Muscle of leg (tissue), 11 donors: Measurements from ENCODE around the gene WDR81. TPM values are rescaled to one million over a fixed set of nuclear protein-coding genes. Genes with fewer than 3 reads are reported as not detected.
"Not testable (repeated sequence)": the region's sequence is repeated elsewhere in the genome, so short reads cannot be mapped to it uniquely, and the experiment has no call there.

Source experiments
- DNase-seq: peaks from one replicate; pipeline ENCODE4 v3.0.0; 2013
- H3K27ac ChIP-seq: one replicate; pipeline ENCODE4 v1.5.1; 2013; ENCODE audit warnings: mild to moderate bottlenecking, low read length, control low read depth
- H3K27me3 ChIP-seq: one replicate; pipeline ENCODE4 v1.6.1; 2013; ENCODE audit warnings: low read length; ENCODE audit not compliant: control insufficient read depth, insufficient read depth
- H3K36me3 ChIP-seq: one replicate; pipeline ENCODE4 v1.6.1; 2013; ENCODE audit warnings: low read length; ENCODE audit not compliant: control insufficient read depth, insufficient read depth
- H3K4me1 ChIP-seq: one replicate; pipeline ENCODE4 v1.6.1; 2013; ENCODE audit warnings: low read length; ENCODE audit not compliant: control insufficient read depth, insufficient read depth
- H3K4me3 ChIP-seq: one replicate; pipeline ENCODE4 v1.5.1; 2013; ENCODE audit warnings: low read length, control low read depth
- H3K9me3 ChIP-seq: replicated peaks from 2 replicates; pipeline ENCODE4 v1.6.1; 2013; ENCODE audit warnings: low read depth, low read length; ENCODE audit not compliant: control insufficient read depth
- WGBS: methylation state at CpG from one replicate; pipeline ENCODE4 v1.1.5; 2013; ENCODE audit warnings: missing lambda C conversion rate; ENCODE audit not compliant: insufficient coverage; 5-methylcytosine and 5-hydroxymethylcytosine counted together
- polyA plus RNA-seq, 8 donors: library from polyadenylated mRNA; unstranded; fragments of 120-200 nt; gene quantifications; one replicate each; pipeline versions ENCODE4 v1.2.1 to v1.2.3, GENCODE V29; 2013; ENCODE audit warnings: inconsistent platforms in 1 of 8, low replicate concordance in 1 of 8; ENCODE audit not compliant: insufficient read length in 8 of 8, insufficient read depth in 1 of 8
- total RNA-seq: library from RNA; stranded (reverse); fragments of 120-200 nt; gene quantifications from one replicate; pipeline ENCODE4 v1.2.4, GENCODE V29; 2013

The WDR81 gene
- total and polyA plus RNA-seq, 9 donors = 9.6 to 20.6 (median 12.7) TPM

DNA sequence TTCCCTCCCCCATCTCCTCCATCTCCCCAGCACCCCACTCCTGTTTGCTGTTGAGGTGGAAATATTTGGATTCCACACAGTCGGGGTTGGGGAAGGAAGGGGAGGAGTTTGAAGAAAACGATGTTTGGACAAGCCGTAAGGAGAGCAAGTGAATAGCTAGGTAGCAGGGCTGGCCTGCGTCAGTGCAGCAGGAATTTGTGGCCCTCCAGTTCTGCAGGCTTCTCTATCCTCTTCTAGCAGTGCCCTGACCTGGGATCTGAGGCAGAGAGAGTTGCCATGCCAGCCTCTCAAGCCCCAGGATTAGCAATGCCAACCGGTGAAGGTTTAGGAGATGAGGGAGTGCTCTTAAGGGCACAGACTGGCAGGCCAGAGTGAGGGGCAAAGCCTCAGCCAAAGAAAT, 26.8 kb upstream of the WDR81 start:
- Histone ChIP-seq H3K36me3 (no peaks in the 10 kb centered on the region), H3K4me1 (no peaks in the 10 kb centered on the region), H3K9me3 (no peaks in the 10 kb centered on the region), H3K4me3 (no peak overlapping the region), H3K27ac (no peak overlapping the region), H3K27me3 (no peaks in the 10 kb centered on the region)
- 33% methylated on average over 3 of the region's 5 CpGs for WGBS
- no peak for DNase-seq

DNA sequence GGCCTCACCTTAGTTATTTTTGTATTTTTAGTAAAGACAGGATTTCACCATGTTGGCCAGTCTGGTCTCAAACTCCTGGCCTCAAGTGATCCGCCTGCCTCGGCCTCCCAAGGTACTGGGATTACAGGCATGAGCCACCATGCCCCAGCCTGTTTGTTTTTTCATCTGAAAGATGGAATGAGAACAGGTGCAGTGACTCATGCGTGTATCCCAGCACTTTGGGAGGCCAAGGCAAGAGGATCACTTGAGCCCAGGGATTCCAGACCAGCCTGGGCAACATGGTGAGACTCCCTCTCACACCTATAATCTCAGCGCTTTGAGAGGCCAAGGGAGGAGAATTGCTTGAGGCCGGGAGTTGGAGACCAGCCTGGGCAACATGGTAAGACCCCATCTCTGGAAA, 24.6 kb upstream of the WDR81 start:
- WGBS = no CpG with 5 or more reads among the region's 5 CpGs
- not testable (repeated sequence) for H3K4me1 ChIP-seq, H3K27me3 ChIP-seq, H3K27ac ChIP-seq, H3K9me3 ChIP-seq, H3K36me3 ChIP-seq, DNase-seq, H3K4me3 ChIP-seq

DNA sequence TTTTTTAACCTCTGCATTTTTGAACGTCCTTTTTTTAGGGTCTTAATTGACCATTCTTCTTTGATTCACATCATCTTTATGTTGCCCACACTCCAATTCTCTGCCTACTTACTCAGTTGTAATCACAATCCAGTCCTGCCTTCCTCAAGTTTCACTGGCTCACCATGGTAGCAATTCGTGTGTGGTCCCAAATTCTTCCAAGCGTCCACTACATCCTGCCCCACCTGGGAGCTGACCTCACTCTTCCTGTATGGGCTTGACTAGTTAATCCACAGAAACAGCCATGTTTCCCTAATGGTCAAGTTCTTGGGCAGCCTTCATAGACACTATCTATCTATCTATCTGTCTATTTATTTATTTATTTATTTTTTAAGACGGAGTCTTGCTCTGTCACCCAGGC, 21.4 kb upstream of the WDR81 start:
- no peak overlapping the region for H3K4me3 ChIP-seq
- H3K27ac ChIP-seq = no peak overlapping the region
- H3K27me3 ChIP-seq = no peaks in the 10 kb centered on the region
- no peak for DNase-seq
- no peaks in the 10 kb centered on the region for H3K4me1 ChIP-seq
- 18% methylated on average over 2 of the region's 4 CpGs for whole genome bisulfite sequencing
- no peaks in the 10 kb centered on the region for H3K9me3 ChIP-seq
- peaks cover 3% of the 10 kb centered on the region for H3K36me3 ChIP-seq

- Histone ChIP-seq H3K4me3 (no peak overlapping the region), H3K27me3 (no peaks in the 10 kb centered on the region), H3K27ac (no peak overlapping the region), H3K36me3 (peaks cover 3% of the 10 kb centered on the region), H3K4me1 (peaks cover 9% of the 10 kb centered on the region), H3K9me3 (no peaks in the 10 kb centered on the region)
- WGBS = 77% methylated on average over 7 of the region's 7 CpGs
- no peak for DNase-seq
Observed at GRCh38 chr17:1705004-1705403, 19.5 kb upstream of the WDR81 start.

GRCh38 chr17:1707107-1707506, 17.4 kb upstream of the WDR81 start:
- Histone ChIP-seq H3K4me3 (no peak overlapping the region), H3K27ac (no peak overlapping the region), H3K36me3 (peaks cover 13% of the 10 kb centered on the region), H3K27me3 (no peaks in the 10 kb centered on the region), H3K4me1 (peaks cover 18% of the 10 kb centered on the region), H3K9me3 (no peaks in the 10 kb centered on the region)
- no peak for DNase-seq
- 100% methylated on average over 2 of the region's 5 CpGs for WGBS

GRCh38 chr17:1708791-1709346, 15.6 kb upstream of the WDR81 start:
- peaks cover 31% of the 10 kb centered on the region for H3K36me3 ChIP-seq
- not testable (repeated sequence) for H3K27me3 ChIP-seq, H3K4me3 ChIP-seq, DNase-seq, H3K9me3 ChIP-seq, H3K27ac ChIP-seq
- WGBS = 81% methylated on average over 6 of the region's 10 CpGs
- peaks cover 33% of the 10 kb centered on the region for H3K4me1 ChIP-seq

- WGBS = 0% methylated on average over 1 of the region's 16 CpGs
- Histone ChIP-seq H3K27me3 (no peaks in the 10 kb centered on the region), H3K27ac (no peak overlapping the region), H3K4me1 (peaks cover 39% of the 10 kb centered on the region), H3K4me3 (peak overlapping the region; percentile 50), H3K36me3 (peaks cover 35% of the 10 kb centered on the region), H3K9me3 (no peaks in the 10 kb centered on the region)
- DNase-seq = no peak
Observed at GRCh38 chr17:1709403-1709951, 15.0 kb upstream of the WDR81 start.

DNA sequence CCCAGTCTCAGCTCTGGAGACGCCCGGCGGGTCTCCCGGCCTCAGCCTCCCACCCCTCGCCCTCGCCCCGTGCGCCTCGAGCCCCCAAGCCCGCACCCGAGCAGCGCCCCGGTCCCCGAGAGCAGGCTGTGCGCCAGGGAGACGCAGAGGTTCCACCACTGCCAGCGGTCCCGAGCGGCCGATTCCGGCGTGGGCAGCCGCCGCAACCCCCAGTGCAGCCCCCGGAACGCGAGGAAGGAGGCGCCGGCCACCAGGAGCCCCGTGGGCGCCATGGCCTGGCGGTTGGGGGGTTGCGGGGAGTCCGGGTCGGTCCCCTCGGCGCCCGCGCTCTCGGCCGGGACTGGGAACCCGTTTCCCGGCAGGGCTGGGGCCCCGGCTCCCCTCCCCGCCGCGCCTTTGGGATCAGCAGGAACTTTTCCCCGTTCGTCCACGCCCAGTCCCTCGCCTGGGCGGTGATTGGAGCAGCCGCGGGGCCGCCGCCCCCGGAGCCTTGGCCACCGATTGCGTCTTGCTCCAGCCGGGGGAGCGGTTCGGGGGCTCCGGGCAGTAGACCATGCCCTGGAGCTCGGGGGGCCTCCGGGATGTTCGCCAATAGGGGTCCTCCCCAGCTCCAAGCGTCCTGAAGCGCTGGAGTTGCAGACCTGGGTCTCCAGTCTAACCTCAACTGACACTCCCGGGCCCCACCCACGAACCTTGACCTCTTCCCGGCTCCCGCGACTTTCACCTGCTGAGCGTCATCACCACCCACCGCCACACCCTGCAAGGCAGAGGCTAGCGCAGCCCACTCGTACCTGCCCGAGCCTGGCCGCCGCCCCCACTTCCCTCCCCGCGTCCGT, 14.3 kb upstream of the WDR81 start, which contains the start of gene TLCD2:
TSS of gene TLCD2 (minus strand) at position 407 of the 836 bp plus-strand sequence. CDS start at position 272, 135 bp downstream.
- WGBS = under 1% methylated on average over 83 of the region's 83 CpGs
- Histone ChIP-seq H3K36me3 (peaks cover 35% of the 10 kb centered on the region), H3K4me1 (peaks cover 46% of the 10 kb centered on the region), H3K4me3 (peak within 1 kb of the TSS; percentile 50), H3K27me3 (no peaks in the 10 kb centered on the region), H3K9me3 (no peaks in the 10 kb centered on the region), H3K27ac (peak within 1 kb of the TSS; percentile 45)
- DNase-seq = peak; percentile 81

- no peak for DNase-seq
- H3K4me3 ChIP-seq = peak overlapping the region; percentile 50
- H3K4me1 ChIP-seq = peaks cover 48% of the 10 kb centered on the region
- H3K36me3 ChIP-seq = peaks cover 35% of the 10 kb centered on the region
- WGBS = 29% methylated on average over 5 of the region's 14 CpGs
- H3K27ac ChIP-seq = peak overlapping the region; percentile 45
- H3K27me3 ChIP-seq = no peaks in the 10 kb centered on the region
- H3K9me3 ChIP-seq = no peaks in the 10 kb centered on the region
Observed at GRCh38 chr17:1710807-1711553, 13.5 kb upstream of the WDR81 start.

DNA sequence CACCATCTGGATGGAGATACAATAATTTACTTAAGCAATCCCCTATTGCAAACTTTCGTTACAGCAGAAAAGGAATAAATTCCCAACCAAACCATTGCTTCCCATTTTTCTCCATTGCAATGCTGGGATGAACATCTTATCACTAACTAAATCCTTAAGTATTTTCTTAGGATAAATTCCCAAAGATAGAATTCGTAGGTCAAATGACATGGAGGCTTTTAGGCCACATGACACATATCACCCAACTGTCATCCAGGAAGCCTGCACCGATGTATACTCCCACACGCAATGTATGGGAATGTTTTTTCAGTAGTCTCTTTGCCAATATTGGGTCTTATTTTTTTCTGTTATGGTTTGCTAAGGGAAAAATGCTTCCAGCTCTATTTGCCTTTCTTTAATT, 12.7 kb upstream of the WDR81 start:
- no peak for DNase-seq
- Histone ChIP-seq H3K36me3 (peaks cover 35% of the 10 kb centered on the region), H3K27ac (no peak overlapping the region), H3K4me3 (no peak overlapping the region), H3K4me1 (peaks cover 50% of the 10 kb centered on the region), H3K9me3 (no peaks in the 10 kb centered on the region), H3K27me3 (no peaks in the 10 kb centered on the region)
- no CpG with 5 or more reads among the region's 4 CpGs for WGBS
